Retinal pigment epithelial cell (primary cell): ENCODE data around the gene CEP164.

Experiments used
- DNase-seq: peaks from one replicate; pipeline ENCODE4 v3.0.0-alpha.2; 2010; ENCODE audit warnings: low read depth
- H3K4me3 ChIP-seq: 2 replicates; pipeline ENCODE4 v1.5.1; 2011; ENCODE audit warnings: mild to moderate bottlenecking, low read length, control low read depth, moderate library complexity
- CTCF ChIP-seq: conservative IDR thresholded peaks from 2 replicates; pipeline ENCODE4 v1.5.1; 2011; ENCODE audit warnings: low read depth, low read length, control low read depth, inconsistent platforms

The CEP164 gene

GRCh38 chr11:117286588-117286987, 41.1 kb upstream of the CEP164 start:
- H3K4me3 ChIP-seq = no peak overlapping the region
- no peak for TF ChIP-seq CTCF
- no peak for DNase-seq

- TF ChIP-seq CTCF = no peak
- H3K4me3 ChIP-seq = no peak overlapping the region
- DNase-seq = no peak
Observed at GRCh38 chr11:117287668-117288067, 40.0 kb upstream of the CEP164 start.

GRCh38 chr11:117289795-117290194, 37.9 kb upstream of the CEP164 start:
- no peak overlapping the region for H3K4me3 ChIP-seq
- no peak for TF ChIP-seq CTCF
- no peak for DNase-seq

GRCh38 chr11:117290809-117291396, 36.8 kb upstream of the CEP164 start, which contains the start of gene BACE1-AS:
Gene BACE1-AS, plus strand, starts transcription at chr11:117291346.
- no peak for DNase-seq
- no peak within 1 kb of the TSS for H3K4me3 ChIP-seq
- no peak for TF ChIP-seq CTCF

- H3K4me3 ChIP-seq = no peak overlapping the region
- no peak for DNase-seq
- TF ChIP-seq CTCF = no peak
Observed at GRCh38 chr11:117292616-117293015, 35.0 kb upstream of the CEP164 start.

- H3K4me3 ChIP-seq = no peak overlapping the region
- no peak for DNase-seq
- TF ChIP-seq CTCF = no peak
Observed at GRCh38 chr11:117295438-117296137, 32.1 kb upstream of the CEP164 start.

- no peak for DNase-seq
- TF ChIP-seq CTCF = no peak
- H3K4me3 ChIP-seq = no peak overlapping the region
Observed at GRCh38 chr11:117296881-117297280, 30.8 kb upstream of the CEP164 start.
